HG03066 (cell line): ENCODE data around the gene TLN1.

Source experiments
- ATAC-seq: cut with Tn5 transposase; IDR thresholded peaks from one replicate; pipeline ENCODE4 v1.9.1; 2021; ENCODE audit warnings: low read depth; ENCODE audit not compliant: unreplicated experiment

The TLN1 gene

GRCh38 chr9:35673132-35674024, 58.6 kb downstream of the TLN1 start, which contains the start of gene CA9:
TSS of gene CA9 (plus strand) at chr9:35673928. CDS start at chr9:35673960, 32 bp downstream.
- no peak for ATAC-seq

- no peak for ATAC-seq
These were observed 62.5 kb downstream of the TLN1 start for GRCh38 chr9:35669331-35670145.

- no peak for ATAC-seq
These were observed 64.1 kb downstream of the TLN1 start for GRCh38 chr9:35667939-35668338.

- ATAC-seq = no peak
These were observed 65.4 kb downstream of the TLN1 start for GRCh38 chr9:35666549-35666948.

GRCh38 chr9:35666045-35666444, 66.0 kb downstream of the TLN1 start:
- no peak for ATAC-seq

GRCh38 chr9:35665471-35665818, 66.5 kb downstream of the TLN1 start:
- no peak for ATAC-seq

- peak; percentile 72 for ATAC-seq
These were observed 67.2 kb downstream of the TLN1 start, which contains the start of gene ARHGEF39 for GRCh38 chr9:35664531-35665470. TSS of gene ARHGEF39 (minus strand) at chr9:35665195. CDS start at chr9:35665169, 26 bp downstream.

- no peak for ATAC-seq
These were observed 69.6 kb downstream of the TLN1 start for GRCh38 chr9:35662437-35662836.

- ATAC-seq = no peak
These were observed 70.1 kb downstream of the TLN1 start for GRCh38 chr9:35661756-35662350.

GRCh38 chr9:35660966-35661415, 71.0 kb downstream of the TLN1 start:
- ATAC-seq = no peak

- no peak for ATAC-seq
These were observed 72.7 kb downstream of the TLN1 start for GRCh38 chr9:35659340-35659739.

GRCh38 chr9:35658968-35659220, 73.1 kb downstream of the TLN1 start:
- no peak for ATAC-seq

- peak; percentile 52 for ATAC-seq
These were observed 73.6 kb downstream of the TLN1 start, which contains the start of gene CCDC107 for GRCh38 chr9:35658137-35658967. TSS of gene CCDC107 (plus strand) at chr9:35658292. CDS start at chr9:35658380, 88 bp downstream.

- ATAC-seq = peak; percentile 84
These were observed 74.4 kb downstream of the TLN1 start, which contains the start of gene RMRP for GRCh38 chr9:35657546-35658136. TSS of gene RMRP (minus strand) at chr9:35658019.

- no peak for ATAC-seq
These were observed 75.0 kb downstream of the TLN1 start for GRCh38 chr9:35656831-35657545.

- no peak for ATAC-seq
These were observed 75.6 kb downstream of the TLN1 start for GRCh38 chr9:35656348-35656747.

- ATAC-seq = no peak
These were observed 78.4 kb downstream of the TLN1 start for GRCh38 chr9:35653611-35654010.

- no peak for ATAC-seq
These were observed 79.2 kb downstream of the TLN1 start for GRCh38 chr9:35652829-35653209.
